HCT116 (cell line): Measurements from ENCODE around the gene NPB. TPM values are rescaled to one million over a fixed set of nuclear protein-coding genes. Genes with fewer than 3 reads are reported as not detected.
A peak's percentile ranks its signal among the peaks of the same experiment; 100 is the strongest.

ENCODE experiments used
- ATAC-seq: fragments of 200-7000 bp; cut with Tn5 transposase; 2 replicates; pipeline ENCODE4 v1.9.1; 2020; ENCODE audit warnings: mild to moderate bottlenecking, moderate library complexity
- BruUV-seq: library from RNA; stranded (reverse); fragments of 400-500 nt; replicated peaks from 2 replicates; lab custom pipeline; 2021; lab: Mats Ljungman, UMichigan
- CTCF ChIA-PET: fragments of 300-600 bp; sonication (Branson Sonifier 250); formaldehyde crosslinking; loops from one replicate; lab custom pipeline; 2021; ENCODE audit warnings: antibody characterized with exemption; lab: Charles Lee
- POLR2A ChIA-PET: fragments of 300-600, 350-600 bp; sonication (Branson Sonifier 250); formaldehyde crosslinking; loops from one replicate; lab custom pipeline; 2021; ENCODE audit warnings: antibody characterized with exemption; lab: Charles Lee
- RAD21 ChIA-PET, 2 experiments: fragments of 300-600 bp; sonication (Branson Sonifier 250); formaldehyde crosslinking; loops; one replicate each; lab custom pipeline; 2023; ENCODE audit warnings: low total read pairs in 2 of 2; ENCODE audit not compliant: uncharacterized antibody in 2 of 2, unreplicated experiment in 2 of 2, low non-redundant PET in 1 of 2; lab: Charles Lee
- DNase-seq: peaks from one replicate; pipeline ENCODE4 v3.0.0-alpha.2; 2010; ENCODE audit warnings: low read depth, low spot score
- H2AFZ ChIP-seq: fragments of 200-600 bp; shearing (Covaris generic), sonication (generic); 2 replicates; pipeline ENCODE4 v1.6.1; 2017; ENCODE audit warnings: low read depth, mixed run types, mixed read lengths, antibody characterized with exemption, low read length; ENCODE audit not compliant: poor library complexity, severe bottlenecking
- H3K27ac ChIP-seq: 2 replicates; pipeline ENCODE4 v1.5.1; 2012; ENCODE audit warnings: low read depth, low read length
- H3K27me3 ChIP-seq: fragments of 200-600 bp; sonication (generic); 2 replicates; pipeline ENCODE4 v1.6.1; 2016; ENCODE audit warnings: mixed run types, low read length, mixed read lengths; ENCODE audit not compliant: insufficient read depth
- H3K36me3 ChIP-seq, 2 experiments: fragments of 200-500 bp in 1 of 2; fragments of 200-600 bp in 1 of 2; sonication (Bioruptor generic) in 1 of 2; sonication (generic) in 1 of 2; 2 replicates each; pipeline versions ENCODE4 v1.5.1 to v1.6.1; 2014 to 2016; ENCODE audit warnings: low read length in 2 of 2, inconsistent platforms in 1 of 2, mixed read lengths in 1 of 2, mixed run types in 1 of 2; ENCODE audit not compliant: insufficient read depth in 2 of 2, control insufficient read depth in 1 of 2
- H3K4me1 ChIP-seq, 2 experiments: fragments of 200-600 bp in 1 of 2; sonication (generic) in 1 of 2; 2 replicates each; pipeline versions ENCODE4 v1.5.1 to v1.6.1; 2012 to 2017; ENCODE audit warnings: low read length in 2 of 2, inconsistent platforms in 1 of 2, mild to moderate bottlenecking in 1 of 2, mixed read lengths in 1 of 2, mixed run types in 1 of 2, moderate library complexity in 1 of 2; ENCODE audit not compliant: insufficient read depth in 2 of 2, control insufficient read depth in 1 of 2
- H3K4me2 ChIP-seq: fragments of 200-600 bp; sonication (generic); 2 replicates; pipeline ENCODE4 v1.6.1; 2017; ENCODE audit warnings: mixed run types, low read length, mixed read lengths
- H3K4me3 ChIP-seq, 2 experiments: fragments of 200-600 bp in 1 of 2; sonication (generic) in 1 of 2; replicated peaks in 1 of 2; 2 replicates each; pipeline ENCODE4 v1.5.1; 2011 to 2016; ENCODE audit warnings: low read length in 2 of 2, control low read depth in 1 of 2, low read depth in 1 of 2, mild to moderate bottlenecking in 1 of 2, mixed read lengths in 1 of 2, mixed run types in 1 of 2
- H3K79me2 ChIP-seq: fragments of 200-600 bp; sonication (generic); 2 replicates; pipeline ENCODE4 v1.6.1; 2017; ENCODE audit warnings: mild to moderate bottlenecking, mixed run types, low read length, moderate library complexity, mixed read lengths; ENCODE audit not compliant: insufficient read depth
- H3K9ac ChIP-seq: fragments of 200-600 bp; sonication (generic); 2 replicates; pipeline ENCODE4 v1.6.1; 2016; ENCODE audit warnings: low read length, mixed read lengths
- H3K9me2 ChIP-seq: fragments of 200-600 bp; sonication (generic), shearing (Covaris generic); 2 replicates; pipeline ENCODE4 v1.6.1; 2017; ENCODE audit warnings: mixed run types, mild to moderate bottlenecking, moderate library complexity; ENCODE audit not compliant: insufficient read depth
- H3K9me3 ChIP-seq, 2 experiments: fragments of 200-500 bp in 1 of 2; fragments of 200-600 bp in 1 of 2; sonication (Bioruptor generic) in 1 of 2; sonication (generic) in 1 of 2; 2 replicates each; pipeline ENCODE4 v1.6.1; 2014 to 2017; ENCODE audit warnings: low read length in 2 of 2, mixed read lengths in 2 of 2, inconsistent platforms in 1 of 2, low read depth in 1 of 2, mild to moderate bottlenecking in 1 of 2, mixed run types in 1 of 2, moderate library complexity in 1 of 2; ENCODE audit not compliant: control insufficient read depth in 1 of 2, insufficient read depth in 1 of 2
- H4K20me1 ChIP-seq: fragments of 200-600 bp; sonication (generic), shearing (Covaris generic); 2 replicates; pipeline ENCODE4 v1.6.1; 2017; ENCODE audit warnings: mixed run types, mild to moderate bottlenecking, moderate library complexity; ENCODE audit not compliant: insufficient read depth
- CBX3 ChIP-seq: IDR thresholded peaks from 2 replicates; pipeline ENCODE4 v1.6.1; 2012; ENCODE audit warnings: low read depth
- CEBPB ChIP-seq: IDR thresholded peaks from 2 replicates; pipeline ENCODE4 v1.6.1; 2012; ENCODE audit warnings: low read depth
- EGR1 ChIP-seq: IDR thresholded peaks from 2 replicates; pipeline ENCODE4 v1.6.1; 2012; ENCODE audit warnings: low read depth
- ELF1 ChIP-seq: IDR thresholded peaks from 2 replicates; pipeline ENCODE4 v1.6.1; 2012; ENCODE audit warnings: low read depth, borderline replicate concordance
- EZH2 ChIP-seq: fragments of 200-600 bp; sonication (generic); IDR thresholded peaks from 2 replicates; pipeline ENCODE4 v1.6.1; 2017; ENCODE audit warnings: antibody characterized with exemption, mixed run types
- EZH2phosphoT487 ChIP-seq: fragments of 200-600 bp; IDR thresholded peaks from 2 replicates; pipeline ENCODE4 v1.6.1; 2018; ENCODE audit warnings: antibody characterized with exemption, borderline replicate concordance
- FOSL1 ChIP-seq: IDR thresholded peaks from 2 replicates; pipeline ENCODE4 v1.6.1; 2012; ENCODE audit warnings: low read depth
- JUND ChIP-seq: IDR thresholded peaks from 2 replicates; pipeline ENCODE4 v1.6.1; 2012
- POLR2A ChIP-seq: IDR thresholded peaks from 2 replicates; pipeline ENCODE4 v1.7.0; 2011; ENCODE audit warnings: borderline replicate concordance; ENCODE audit not compliant: insufficient read depth, insufficient read length; ENCODE audit errors: extremely low read depth
- POLR2AphosphoS5 ChIP-seq: IDR thresholded peaks from 2 replicates; pipeline ENCODE4 v1.6.1; 2011; ENCODE audit warnings: mild to moderate bottlenecking, low read depth, low read length, moderate library complexity
- RAD21 ChIP-seq: IDR thresholded peaks from 2 replicates; pipeline ENCODE4 v1.6.1; 2012; ENCODE audit warnings: low read depth, mild to moderate bottlenecking
- SIN3A ChIP-seq: IDR thresholded peaks from 2 replicates; pipeline ENCODE4 v1.6.1; 2012; ENCODE audit warnings: low read depth
- SP1 ChIP-seq: IDR thresholded peaks from 2 replicates; pipeline ENCODE4 v1.6.1; 2012; ENCODE audit warnings: low read depth
- SRF ChIP-seq: IDR thresholded peaks from 2 replicates; pipeline ENCODE4 v1.6.1; 2012; ENCODE audit warnings: low read depth
- TCF7L2 ChIP-seq: IDR thresholded peaks from 2 replicates; pipeline ENCODE4 v1.7.0; 2011; ENCODE audit warnings: borderline replicate concordance, inconsistent platforms; ENCODE audit not compliant: insufficient read depth, insufficient read length; ENCODE audit errors: extremely low read depth
- YY1 ChIP-seq: IDR thresholded peaks from 2 replicates; pipeline ENCODE4 v1.6.1; 2011; ENCODE audit warnings: low read length, low read depth, moderate library complexity, mild to moderate bottlenecking; ENCODE audit not compliant: insufficient replicate concordance; ENCODE audit errors: extremely low read depth
- ZFX ChIP-seq: fragments of 450-650 bp; IDR thresholded peaks from 2 replicates; pipeline ENCODE4 v1.6.1; 2017
- ZNF274 ChIP-seq: fragments of 200-500 bp; sonication (Bioruptor generic); IDR thresholded peaks from 2 replicates; pipeline ENCODE4 v1.6.1; 2014; ENCODE audit warnings: mild to moderate bottlenecking, low read depth, low read length, inconsistent platforms
- intact Hi-C: fragments of 100-400 bp; cut with micrococcal nuclease; formaldehyde crosslinking; loops from 2 replicates; pipeline ENCODE4 v1.10.0; 2022
- total RNA-seq: library from RNA; stranded (reverse); gene quantifications from one replicate; pipeline ENCODE4 v1.2.1, GENCODE V29; 2021; ENCODE audit not compliant: unreplicated experiment
- TF ChIP-seq, protein P1 (sequence below): IDR thresholded peaks from 2 replicates; pipeline ENCODE4 v1.6.1; 2012
- TF ChIP-seq, protein P2 (sequence below): IDR thresholded peaks from 2 replicates; pipeline ENCODE4 v1.6.1; 2012; ENCODE audit warnings: low read depth
- TF ChIP-seq, protein P3 (sequence below): IDR thresholded peaks from 2 replicates; pipeline ENCODE4 v1.6.1; 2011; ENCODE audit warnings: mild to moderate bottlenecking, low read length, moderate library complexity; ENCODE audit not compliant: insufficient replicate concordance; ENCODE audit errors: extremely low read depth

Gene NPB
- total RNA-seq, 1 experiment from 2014 or later: 1.2 TPM

DNA sequence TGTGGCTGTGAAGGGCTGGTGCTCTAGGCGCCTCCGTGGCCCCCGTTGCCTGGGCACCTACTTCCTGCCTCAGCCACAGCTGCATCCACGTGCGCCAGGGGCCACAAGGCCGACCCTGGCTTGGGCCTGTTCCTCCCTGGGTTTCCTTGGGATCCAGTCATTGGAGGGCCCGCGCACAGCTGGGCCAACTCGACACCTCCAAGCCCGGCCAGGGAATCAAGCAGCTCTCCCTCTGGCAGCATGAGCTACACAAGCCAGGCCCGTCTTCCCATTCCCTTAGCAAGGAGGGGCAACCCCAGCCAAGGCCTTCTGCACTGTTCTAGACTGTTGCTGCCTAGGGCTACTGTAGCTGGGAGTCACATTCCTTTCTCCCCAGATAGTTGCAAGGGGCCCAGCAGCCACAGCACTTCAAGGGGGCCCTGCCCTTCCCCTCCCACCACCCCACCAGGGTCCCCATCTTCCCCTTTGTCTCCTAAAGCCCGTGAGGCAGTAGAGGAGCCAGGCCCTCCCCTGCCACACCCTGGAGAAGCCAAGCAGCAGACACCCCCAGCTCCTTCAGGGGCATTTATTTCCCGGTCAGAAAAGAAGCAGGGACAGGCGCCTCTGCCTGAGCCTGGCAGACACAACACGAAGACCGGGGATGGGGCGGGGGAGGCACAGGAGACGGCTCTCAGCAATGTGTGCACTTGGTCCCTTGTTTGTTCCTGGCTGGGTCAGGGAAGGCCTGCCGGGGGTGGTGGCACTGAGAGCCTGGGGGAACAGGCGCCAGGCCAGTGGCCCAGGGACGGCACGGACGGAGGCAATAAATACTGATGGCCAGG lies 34.7 kb upstream of the NPB start:
- intact Hi-C loops: loop anchor here (1.0 kb wide), 1 partner anchor 134 kb away; no protein-coding TSS in a partner anchor
- ATAC-seq: peak; percentile 12
- H2AFZ ChIP-seq: no peak overlapping the region
- H3K4me3 ChIP-seq: no peak overlapping the region
- BruUV-seq: no TSS peak
- H3K9ac ChIP-seq: peak overlapping the region; percentile 99
- H3K4me2 ChIP-seq: peak overlapping the region; percentile 86
- no peak for DNase-seq
- ChIA-PET POLR2A (interaction anchor here (0.7 to 1.4 kb wide), 8 partner anchors 13 to 140 kb away, joined by 3 to 6 read pairs (median 3); partner anchors contain the start of gene MCRIP1), RAD21 (no interaction called here), CTCF (interaction anchor here (0.6 to 0.7 kb wide), 2 partner anchors 45 to 132 kb away, joined by 3 read pairs; no protein-coding TSS in a partner anchor)
- no peaks in the 10 kb centered on the region for H3K9me3 ChIP-seq
- H4K20me1 ChIP-seq: peaks cover 7% of the 10 kb centered on the region; the same call in 1 of the 2 replicates
- H3K27ac ChIP-seq: peak overlapping the region; percentile 99
- H3K79me2 ChIP-seq: peaks cover 68% of the 10 kb centered on the region
- H3K4me1 ChIP-seq: peaks cover 41 to 85% of the 10 kb centered on the region in 2 experiments
- peaks cover 11 to 35% of the 10 kb centered on the region in 2 experiments; a peak in 3 of 4 replicates for H3K36me3 ChIP-seq
- no peaks in the 10 kb centered on the region for H3K9me2 ChIP-seq
- no peaks in the 10 kb centered on the region for H3K27me3 ChIP-seq
- TF ChIP-seq FOSL1 (no peak), YY1 (peak; percentile 43), ELF1 (no peak), SP1 (no peak), ZNF274 (no peak), JUND (no peak), EZH2phosphoT487 (no peak), POLR2A (no peak), SIN3A (no peak), ZFX (peak; percentile 55; the same call in 1 of the 2 replicates), RAD21 (no peak), SRF (no peak), CEBPB (no peak), CBX3 (no peak), TCF7L2 (no peak), EGR1 (no peak), POLR2AphosphoS5 (no peak; the same call in 1 of the 2 replicates), EZH2 (no peak)
- TF ChIP-seq, protein P1, sequence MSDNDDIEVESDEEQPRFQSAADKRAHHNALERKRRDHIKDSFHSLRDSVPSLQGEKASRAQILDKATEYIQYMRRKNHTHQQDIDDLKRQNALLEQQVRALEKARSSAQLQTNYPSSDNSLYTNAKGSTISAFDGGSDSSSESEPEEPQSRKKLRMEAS: no peak
- TF ChIP-seq, protein P2, sequence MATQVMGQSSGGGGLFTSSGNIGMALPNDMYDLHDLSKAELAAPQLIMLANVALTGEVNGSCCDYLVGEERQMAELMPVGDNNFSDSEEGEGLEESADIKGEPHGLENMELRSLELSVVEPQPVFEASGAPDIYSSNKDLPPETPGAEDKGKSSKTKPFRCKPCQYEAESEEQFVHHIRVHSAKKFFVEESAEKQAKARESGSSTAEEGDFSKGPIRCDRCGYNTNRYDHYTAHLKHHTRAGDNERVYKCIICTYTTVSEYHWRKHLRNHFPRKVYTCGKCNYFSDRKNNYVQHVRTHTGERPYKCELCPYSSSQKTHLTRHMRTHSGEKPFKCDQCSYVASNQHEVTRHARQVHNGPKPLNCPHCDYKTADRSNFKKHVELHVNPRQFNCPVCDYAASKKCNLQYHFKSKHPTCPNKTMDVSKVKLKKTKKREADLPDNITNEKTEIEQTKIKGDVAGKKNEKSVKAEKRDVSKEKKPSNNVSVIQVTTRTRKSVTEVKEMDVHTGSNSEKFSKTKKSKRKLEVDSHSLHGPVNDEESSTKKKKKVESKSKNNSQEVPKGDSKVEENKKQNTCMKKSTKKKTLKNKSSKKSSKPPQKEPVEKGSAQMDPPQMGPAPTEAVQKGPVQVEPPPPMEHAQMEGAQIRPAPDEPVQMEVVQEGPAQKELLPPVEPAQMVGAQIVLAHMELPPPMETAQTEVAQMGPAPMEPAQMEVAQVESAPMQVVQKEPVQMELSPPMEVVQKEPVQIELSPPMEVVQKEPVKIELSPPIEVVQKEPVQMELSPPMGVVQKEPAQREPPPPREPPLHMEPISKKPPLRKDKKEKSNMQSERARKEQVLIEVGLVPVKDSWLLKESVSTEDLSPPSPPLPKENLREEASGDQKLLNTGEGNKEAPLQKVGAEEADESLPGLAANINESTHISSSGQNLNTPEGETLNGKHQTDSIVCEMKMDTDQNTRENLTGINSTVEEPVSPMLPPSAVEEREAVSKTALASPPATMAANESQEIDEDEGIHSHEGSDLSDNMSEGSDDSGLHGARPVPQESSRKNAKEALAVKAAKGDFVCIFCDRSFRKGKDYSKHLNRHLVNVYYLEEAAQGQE: no peak
- TF ChIP-seq, protein P3, sequence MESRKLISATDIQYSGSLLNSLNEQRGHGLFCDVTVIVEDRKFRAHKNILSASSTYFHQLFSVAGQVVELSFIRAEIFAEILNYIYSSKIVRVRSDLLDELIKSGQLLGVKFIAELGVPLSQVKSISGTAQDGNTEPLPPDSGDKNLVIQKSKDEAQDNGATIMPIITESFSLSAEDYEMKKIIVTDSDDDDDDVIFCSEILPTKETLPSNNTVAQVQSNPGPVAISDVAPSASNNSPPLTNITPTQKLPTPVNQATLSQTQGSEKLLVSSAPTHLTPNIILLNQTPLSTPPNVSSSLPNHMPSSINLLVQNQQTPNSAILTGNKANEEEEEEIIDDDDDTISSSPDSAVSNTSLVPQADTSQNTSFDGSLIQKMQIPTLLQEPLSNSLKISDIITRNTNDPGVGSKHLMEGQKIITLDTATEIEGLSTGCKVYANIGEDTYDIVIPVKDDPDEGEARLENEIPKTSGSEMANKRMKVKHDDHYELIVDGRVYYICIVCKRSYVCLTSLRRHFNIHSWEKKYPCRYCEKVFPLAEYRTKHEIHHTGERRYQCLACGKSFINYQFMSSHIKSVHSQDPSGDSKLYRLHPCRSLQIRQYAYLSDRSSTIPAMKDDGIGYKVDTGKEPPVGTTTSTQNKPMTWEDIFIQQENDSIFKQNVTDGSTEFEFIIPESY: peak; percentile 55
